WERI-Rb-1 (cell line): Measurements from ENCODE around the gene RING1.

ENCODE experiments used
- DNase-seq: peaks from one replicate; pipeline ENCODE4 v3.0.0-alpha.2; 2020
- H3K27ac ChIP-seq: fragments of 250-450 bp; sonication (Bioruptor Pico); 2 replicates; pipeline ENCODE4 v1.5.1; 2020; ENCODE audit warnings: mild to moderate bottlenecking, moderate library complexity
- H3K27me3 ChIP-seq: fragments of 250-450 bp; sonication (Bioruptor Pico); 2 replicates; pipeline ENCODE4 v1.5.1; 2021; ENCODE audit warnings: mild to moderate bottlenecking, low read depth, moderate library complexity; ENCODE audit not compliant: insufficient read depth, severe bottlenecking
- H3K36me3 ChIP-seq: fragments of 250-450 bp; sonication (Bioruptor Pico); 2 replicates; pipeline ENCODE4 v1.5.1; 2020; ENCODE audit warnings: mild to moderate bottlenecking, moderate library complexity
- H3K4me3 ChIP-seq: 2 replicates; pipeline ENCODE4 v1.5.1; 2011; ENCODE audit warnings: low read depth, mild to moderate bottlenecking, control low read depth, low read length
- H3K9me3 ChIP-seq: fragments of 250-450 bp; sonication (Bioruptor Pico); 2 replicates; pipeline ENCODE4 v1.5.1; 2021; ENCODE audit warnings: mild to moderate bottlenecking, moderate library complexity; ENCODE audit not compliant: severe bottlenecking
- TF ChIP-seq, protein P1 (sequence below): IDR thresholded peaks from 2 replicates; pipeline ENCODE4 v1.5.1; 2011; ENCODE audit warnings: low read depth, mild to moderate bottlenecking, control low read depth, inconsistent platforms, low read length

RING1 gene

DNA sequence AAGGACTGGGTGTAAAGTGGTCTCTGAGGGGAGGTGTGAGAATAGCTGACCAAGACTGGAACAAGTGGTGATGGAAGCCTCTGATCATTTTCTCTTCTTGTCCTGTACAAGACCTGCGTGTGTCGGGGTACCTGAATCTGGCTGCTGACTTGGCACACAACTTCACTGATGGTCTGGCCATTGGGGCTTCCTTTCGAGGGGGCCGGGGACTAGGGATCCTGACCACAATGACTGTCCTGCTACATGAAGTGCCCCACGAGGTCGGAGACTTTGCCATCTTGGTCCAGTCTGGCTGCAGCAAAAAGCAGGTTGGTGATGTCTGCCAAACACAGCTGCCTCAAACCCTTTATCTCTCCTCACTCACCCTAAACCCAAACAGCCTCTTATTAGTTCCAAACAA is 5.5 kb upstream of the RING1 start:
- Histone ChIP-seq H3K9me3 (no peaks in the 10 kb centered on the region), H3K36me3 (peaks cover 41% of the 10 kb centered on the region), H3K4me3 (no peak overlapping the region), H3K27me3 (no peaks in the 10 kb centered on the region), H3K27ac (no peak overlapping the region)
- TF ChIP-seq, protein P1, sequence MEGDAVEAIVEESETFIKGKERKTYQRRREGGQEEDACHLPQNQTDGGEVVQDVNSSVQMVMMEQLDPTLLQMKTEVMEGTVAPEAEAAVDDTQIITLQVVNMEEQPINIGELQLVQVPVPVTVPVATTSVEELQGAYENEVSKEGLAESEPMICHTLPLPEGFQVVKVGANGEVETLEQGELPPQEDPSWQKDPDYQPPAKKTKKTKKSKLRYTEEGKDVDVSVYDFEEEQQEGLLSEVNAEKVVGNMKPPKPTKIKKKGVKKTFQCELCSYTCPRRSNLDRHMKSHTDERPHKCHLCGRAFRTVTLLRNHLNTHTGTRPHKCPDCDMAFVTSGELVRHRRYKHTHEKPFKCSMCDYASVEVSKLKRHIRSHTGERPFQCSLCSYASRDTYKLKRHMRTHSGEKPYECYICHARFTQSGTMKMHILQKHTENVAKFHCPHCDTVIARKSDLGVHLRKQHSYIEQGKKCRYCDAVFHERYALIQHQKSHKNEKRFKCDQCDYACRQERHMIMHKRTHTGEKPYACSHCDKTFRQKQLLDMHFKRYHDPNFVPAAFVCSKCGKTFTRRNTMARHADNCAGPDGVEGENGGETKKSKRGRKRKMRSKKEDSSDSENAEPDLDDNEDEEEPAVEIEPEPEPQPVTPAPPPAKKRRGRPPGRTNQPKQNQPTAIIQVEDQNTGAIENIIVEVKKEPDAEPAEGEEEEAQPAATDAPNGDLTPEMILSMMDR, result no peak
- no peak for DNase-seq

DNA sequence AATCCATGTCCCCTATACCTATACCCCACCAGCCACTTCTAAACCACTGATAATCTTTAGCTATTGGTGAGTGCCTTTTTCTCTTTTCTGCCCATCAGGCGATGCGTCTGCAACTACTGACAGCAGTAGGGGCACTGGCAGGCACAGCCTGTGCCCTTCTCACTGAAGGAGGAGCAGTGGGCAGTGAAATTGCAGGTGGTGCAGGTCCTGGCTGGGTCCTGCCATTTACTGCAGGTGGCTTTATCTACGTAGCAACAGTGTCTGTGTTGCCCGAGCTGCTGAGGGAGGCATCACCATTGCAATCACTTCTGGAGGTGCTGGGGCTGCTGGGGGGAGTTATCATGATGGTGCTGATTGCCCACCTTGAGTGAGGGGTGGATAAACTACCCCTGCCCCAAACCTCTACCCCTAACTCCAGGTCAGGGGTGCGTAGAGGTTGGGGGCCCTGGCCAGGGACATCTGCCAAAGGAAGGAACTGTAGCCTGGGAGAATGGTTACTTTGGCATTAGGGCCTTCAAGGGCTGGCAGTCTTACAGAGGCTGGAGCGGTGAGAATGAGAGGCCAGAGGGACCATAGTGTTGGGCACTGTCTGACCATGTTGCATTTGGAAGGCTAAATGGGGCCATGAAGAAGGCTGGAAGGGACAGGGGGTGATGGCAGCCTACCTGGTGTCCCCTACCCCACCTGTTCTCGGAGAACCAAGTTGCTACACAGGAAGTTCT is 4.7 kb upstream of the RING1 start:
- Histone ChIP-seq H3K9me3 (no peaks in the 10 kb centered on the region), H3K4me3 (no peak overlapping the region), H3K27me3 (no peaks in the 10 kb centered on the region), H3K27ac (peak overlapping the region; percentile 90), H3K36me3 (peaks cover 37% of the 10 kb centered on the region)
- TF ChIP-seq, protein P1, result no peak
- DNase-seq, result no peak

DNA sequence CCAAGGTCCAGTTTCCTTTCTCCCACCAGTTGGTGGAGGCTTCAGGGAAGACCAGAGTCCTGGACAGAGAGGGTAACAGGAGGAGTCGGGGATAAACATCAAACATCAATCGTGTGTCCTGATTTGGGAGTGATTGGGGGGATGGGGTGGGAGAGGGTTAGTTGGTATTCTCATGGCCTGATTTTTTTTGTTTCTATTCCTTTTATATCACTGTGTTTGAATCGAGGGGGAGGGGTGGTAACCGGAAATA is 4.2 kb upstream of the RING1 start:
- H3K4me3 ChIP-seq, result no peak overlapping the region; the same call in 1 of the 2 replicates
- H3K27me3 ChIP-seq, result no peaks in the 10 kb centered on the region
- TF ChIP-seq, protein P1, result no peak
- H3K27ac ChIP-seq, result peak overlapping the region; percentile 90
- DNase-seq, result no peak
- H3K9me3 ChIP-seq, result no peaks in the 10 kb centered on the region
- H3K36me3 ChIP-seq, result peaks cover 37% of the 10 kb centered on the region

DNA sequence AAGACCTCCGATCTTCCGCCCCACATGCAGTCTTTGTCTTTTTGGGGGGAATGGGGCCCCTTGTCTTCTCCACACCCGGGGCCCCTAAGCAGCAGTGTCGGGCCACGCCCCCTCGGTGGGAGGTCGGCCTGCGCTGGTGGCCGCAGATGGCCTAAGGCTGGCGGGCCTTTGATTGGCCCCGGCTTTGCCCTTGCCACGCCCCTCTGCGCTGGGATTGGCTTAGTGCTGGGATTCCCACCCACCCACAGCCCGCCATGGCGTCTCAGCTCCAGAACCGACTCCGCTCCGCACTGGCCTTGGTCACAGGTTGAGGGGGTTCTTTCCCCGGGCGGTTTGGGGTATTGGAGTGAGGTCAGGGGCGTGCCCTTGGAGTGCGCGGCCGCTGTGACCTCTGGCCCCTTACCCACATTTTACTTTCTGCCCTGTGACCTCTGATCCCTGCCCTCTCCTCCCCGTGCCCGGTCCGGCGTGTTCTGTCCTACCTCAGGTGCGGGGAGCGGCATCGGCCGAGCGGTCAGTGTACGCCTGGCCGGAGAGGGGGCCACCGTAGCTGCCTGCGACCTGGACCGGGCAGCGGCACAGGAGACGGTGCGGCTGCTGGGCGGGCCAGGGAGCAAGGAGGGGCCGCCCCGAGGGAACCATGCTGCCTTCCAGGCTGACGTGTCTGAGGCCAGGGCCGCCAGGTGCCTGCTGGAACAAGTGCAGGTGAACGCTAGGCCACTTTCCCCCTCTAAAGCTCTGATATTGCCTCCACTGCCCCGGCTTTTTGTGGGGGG is 3.7 kb upstream of the RING1 start, which contains the start of gene HSD17B8:
TSS of gene HSD17B8 (plus strand) at position 241 of the 776 bp plus-strand sequence. CDS start at position 255, 14 bp downstream.
- DNase-seq, result peak; percentile 100
- H3K9me3 ChIP-seq, result no peaks in the 10 kb centered on the region
- peaks cover 41% of the 10 kb centered on the region for H3K36me3 ChIP-seq
- H3K27me3 ChIP-seq, result no peaks in the 10 kb centered on the region
- peak within 1 kb of the TSS; percentile 90 for H3K27ac ChIP-seq
- TF ChIP-seq, protein P1, result no peak
- peak within 1 kb of the TSS; percentile 88 for H3K4me3 ChIP-seq

DNA sequence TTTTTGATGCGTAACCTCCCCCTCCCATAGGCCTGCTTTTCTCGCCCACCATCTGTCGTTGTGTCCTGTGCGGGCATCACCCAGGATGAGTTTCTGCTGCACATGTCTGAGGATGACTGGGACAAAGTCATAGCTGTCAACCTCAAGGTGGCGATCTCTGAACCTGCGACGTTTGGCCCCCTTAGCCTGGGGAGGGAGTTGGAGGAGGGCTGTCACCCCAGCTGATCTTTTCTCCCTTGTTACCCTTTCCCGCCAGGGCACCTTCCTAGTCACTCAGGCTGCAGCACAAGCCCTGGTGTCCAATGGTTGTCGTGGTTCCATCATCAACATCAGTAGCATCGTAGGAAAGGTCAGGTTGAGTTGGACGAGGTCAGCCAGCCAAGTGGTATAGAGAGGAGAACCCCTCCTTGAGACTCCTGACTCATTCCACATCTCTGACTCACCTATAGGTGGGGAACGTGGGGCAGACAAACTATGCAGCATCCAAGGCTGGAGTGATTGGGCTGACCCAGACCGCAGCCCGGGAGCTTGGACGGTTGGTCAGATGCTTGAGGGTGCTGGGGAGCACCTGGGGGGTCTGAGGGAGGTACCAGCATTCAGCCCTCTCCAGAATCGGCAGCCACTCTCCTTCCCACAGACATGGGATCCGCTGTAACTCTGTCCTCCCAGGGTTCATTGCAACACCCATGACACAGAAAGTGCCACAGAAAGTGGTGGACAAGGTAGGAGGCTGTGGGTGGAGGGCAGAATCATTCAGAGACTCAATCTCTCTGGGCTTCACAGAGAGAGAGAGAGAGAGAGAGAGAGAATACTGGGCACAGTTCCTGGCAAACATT is 2.9 kb upstream of the RING1 start:
- peak; percentile 89 for DNase-seq
- TF ChIP-seq, protein P1, result peak; percentile 75
- H3K9me3 ChIP-seq, result no peaks in the 10 kb centered on the region
- H3K27me3 ChIP-seq, result no peaks in the 10 kb centered on the region
- peak overlapping the region; percentile 90 for H3K27ac ChIP-seq
- H3K4me3 ChIP-seq, result peak overlapping the region; percentile 88
- peaks cover 45% of the 10 kb centered on the region for H3K36me3 ChIP-seq
